ENCODE data around the gene NAA80. TPM values are rescaled to one million over a fixed set of nuclear protein-coding genes. Genes with fewer than 3 reads are reported as not detected.

The NAA80 gene
- total and polyA plus RNA-seq, 2 of the 13 experiments (the other 11 are each of a cell fraction or from before 2014, with no cell fraction given) = 3.4 to 8.7 TPM

DNA sequence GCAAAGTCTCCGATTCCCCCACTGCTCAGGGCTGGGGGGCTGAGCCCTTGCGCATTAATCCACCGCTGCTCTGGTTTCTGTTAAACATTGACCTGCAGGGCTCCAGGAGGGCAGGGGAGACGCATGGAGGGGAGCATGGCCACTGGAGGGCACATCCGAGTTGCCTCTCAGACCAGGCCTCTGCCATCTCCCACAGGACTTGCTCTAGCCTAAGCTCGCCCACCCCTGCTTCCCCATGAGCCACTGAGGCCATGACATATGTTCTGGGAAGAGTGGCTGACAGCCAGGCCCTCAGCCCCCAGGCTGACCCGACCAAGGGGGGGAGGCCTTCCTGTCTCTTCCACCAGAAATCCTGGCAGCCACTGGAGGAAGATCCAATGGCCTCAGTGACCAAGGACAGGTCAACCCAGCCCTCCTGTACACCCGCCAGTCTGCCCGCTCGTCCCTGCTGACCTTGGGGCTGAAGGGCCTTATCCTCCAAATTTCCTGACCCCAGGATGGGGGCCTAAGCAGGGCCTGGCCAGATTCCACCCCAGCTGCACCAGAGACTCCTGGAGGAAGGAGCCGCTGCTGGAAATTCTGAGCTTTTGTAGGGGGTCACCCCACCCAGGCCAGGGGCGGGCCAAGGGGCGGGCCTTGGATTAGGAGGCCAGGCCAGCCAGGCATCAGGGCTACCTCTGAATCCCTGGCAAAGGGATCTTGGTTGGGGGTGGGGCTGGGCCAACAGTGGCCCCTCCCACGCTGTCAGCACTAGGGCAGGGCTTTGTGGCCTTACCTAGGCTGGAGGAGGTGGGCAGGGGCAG lies 4.0 kb upstream of the NAA80 start, which contains the start of gene HYAL1 (continued):
- no peak for TF ChIP-seq ZNF451 (CRISPR knock-in tag; IDR thresholded peaks at IDR 0.05)
- TF ChIP-seq MTA1 (CRISPR knock-in tag; IDR thresholded peaks at IDR 0.05; ENCODE audit: borderline replicate concordance) = no peak
- no peak for TF ChIP-seq DPF2 (CRISPR knock-in tag; IDR thresholded peaks at IDR 0.05; ENCODE audit: borderline replicate concordance, low read depth)
- no peak; the same call in none of the 2 replicates for TF ChIP-seq ARID5B (CRISPR knock-in tag; IDR thresholded peaks at IDR 0.05)
- TF ChIP-seq ZNF446 (CRISPR knock-in tag; IDR thresholded peaks at IDR 0.05) = no peak
- TF ChIP-seq FOXJ3 (CRISPR knock-in tag; IDR thresholded peaks at IDR 0.05; ENCODE audit: borderline replicate concordance) = 0 out of 2 replicates have a peak, but pooled peaks have one; percentile 42
- TF ChIP-seq MBD4 (IDR thresholded peaks at IDR 0.05; ENCODE audit: borderline replicate concordance, low read length) = no peak
- TF ChIP-seq KLF6 (CRISPR knock-in tag; IDR thresholded peaks at IDR 0.05) = peak; percentile 49; the same call in 1 of the 2 replicates
- no peak for TF ChIP-seq ZNF766 (CRISPR knock-in tag; IDR thresholded peaks at IDR 0.05; ENCODE audit: borderline replicate concordance)
- TF ChIP-seq ZSCAN25 (CRISPR knock-in tag; IDR thresholded peaks at IDR 0.05) = peak; percentile 89; the same call in 1 of the 2 replicates
- peak; percentile 94; the same call in 1 of the 2 replicates for TF ChIP-seq ZNF605 (CRISPR knock-in tag; IDR thresholded peaks at IDR 0.05)
- TF ChIP-seq, protein P1, sequence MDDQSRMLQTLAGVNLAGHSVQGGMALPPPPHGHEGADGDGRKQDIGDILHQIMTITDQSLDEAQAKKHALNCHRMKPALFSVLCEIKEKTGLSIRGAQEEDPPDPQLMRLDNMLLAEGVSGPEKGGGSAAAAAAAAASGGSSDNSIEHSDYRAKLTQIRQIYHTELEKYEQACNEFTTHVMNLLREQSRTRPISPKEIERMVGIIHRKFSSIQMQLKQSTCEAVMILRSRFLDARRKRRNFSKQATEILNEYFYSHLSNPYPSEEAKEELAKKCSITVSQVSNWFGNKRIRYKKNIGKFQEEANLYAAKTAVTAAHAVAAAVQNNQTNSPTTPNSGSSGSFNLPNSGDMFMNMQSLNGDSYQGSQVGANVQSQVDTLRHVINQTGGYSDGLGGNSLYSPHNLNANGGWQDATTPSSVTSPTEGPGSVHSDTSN (CRISPR knock-in tag; IDR thresholded peaks at IDR 0.05; ENCODE audit: borderline replicate concordance) = no peak
- peak; percentile 79 for TF ChIP-seq HOXA5 (CRISPR knock-in tag; IDR thresholded peaks at IDR 0.05)
- peak; percentile 21; the same call in 1 of the 2 replicates for TF ChIP-seq GATAD2A (CRISPR knock-in tag; IDR thresholded peaks at IDR 0.05)
- TF ChIP-seq ZNF878 (CRISPR knock-in tag; IDR thresholded peaks at IDR 0.05) = 0 out of 2 replicates have a peak, but pooled peaks have one; percentile 8
- peak; percentile 72; the same call in 1 of the 2 replicates for TF ChIP-seq ZNF230 (CRISPR knock-in tag; IDR thresholded peaks at IDR 0.05)
- TF ChIP-seq, protein P2, sequence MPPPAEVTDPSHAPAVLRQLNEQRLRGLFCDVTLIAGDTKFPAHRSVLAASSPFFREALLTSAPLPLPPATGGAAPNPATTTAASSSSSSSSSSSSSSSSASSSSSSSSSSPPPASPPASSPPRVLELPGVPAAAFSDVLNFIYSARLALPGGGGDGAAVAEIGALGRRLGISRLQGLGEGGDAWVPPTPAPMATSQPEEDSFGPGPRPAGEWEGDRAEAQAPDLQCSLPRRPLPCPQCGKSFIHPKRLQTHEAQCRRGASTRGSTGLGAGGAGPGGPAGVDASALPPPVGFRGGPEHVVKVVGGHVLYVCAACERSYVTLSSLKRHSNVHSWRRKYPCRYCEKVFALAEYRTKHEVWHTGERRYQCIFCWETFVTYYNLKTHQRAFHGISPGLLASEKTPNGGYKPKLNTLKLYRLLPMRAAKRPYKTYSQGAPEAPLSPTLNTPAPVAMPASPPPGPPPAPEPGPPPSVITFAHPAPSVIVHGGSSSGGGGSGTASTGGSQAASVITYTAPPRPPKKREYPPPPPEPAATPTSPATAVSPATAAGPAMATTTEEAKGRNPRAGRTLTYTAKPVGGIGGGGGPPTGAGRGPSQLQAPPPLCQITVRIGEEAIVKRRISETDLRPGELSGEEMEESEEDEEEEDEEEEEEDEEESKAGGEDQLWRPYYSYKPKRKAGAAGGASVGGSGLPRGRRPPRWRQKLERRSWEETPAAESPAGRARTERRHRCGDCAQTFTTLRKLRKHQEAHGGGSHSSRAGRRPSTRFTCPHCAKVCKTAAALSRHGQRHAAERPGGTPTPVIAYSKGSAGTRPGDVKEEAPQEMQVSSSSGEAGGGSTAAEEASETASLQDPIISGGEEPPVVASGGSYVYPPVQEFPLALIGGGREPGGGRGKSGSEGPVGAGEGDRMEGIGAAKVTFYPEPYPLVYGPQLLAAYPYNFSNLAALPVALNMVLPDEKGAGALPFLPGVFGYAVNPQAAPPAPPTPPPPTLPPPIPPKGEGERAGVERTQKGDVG (CRISPR knock-in tag; IDR thresholded peaks at IDR 0.05; ENCODE audit: borderline replicate concordance) = no peak; the same call in 1 of the 2 replicates
- peak; percentile 55; the same call in 1 of the 2 replicates for TF ChIP-seq ZNF563 (CRISPR knock-in tag; IDR thresholded peaks at IDR 0.05)
- peak; percentile 58; the same call in 1 of the 2 replicates for TF ChIP-seq PHF20 (CRISPR knock-in tag; IDR thresholded peaks at IDR 0.05)
- TF ChIP-seq SOX13 (IDR thresholded peaks at IDR 0.05) = no peak
- TF ChIP-seq SOX13 (CRISPR knock-in tag; conservative IDR thresholded peaks at IDR 0.05 in 1 of 2, IDR thresholded peaks at IDR 0.05 in 1 of 2) = peak in 1 of 2 experiments; percentile 22; a peak in 1 of 4 replicates
